NCI-H446 (cell line): ENCODE results near the gene EIF4G1.
"Not testable (repeated sequence)": the region's sequence is repeated elsewhere in the genome, so short reads cannot be mapped to it uniquely, and the experiment has no call there.

Source experiments
- DNase-seq, 2 experiments: peaks; one replicate each; lab custom pipeline; 2025; lab: John Stamatoyannopoulos, UW

The EIF4G1 gene, protein sequence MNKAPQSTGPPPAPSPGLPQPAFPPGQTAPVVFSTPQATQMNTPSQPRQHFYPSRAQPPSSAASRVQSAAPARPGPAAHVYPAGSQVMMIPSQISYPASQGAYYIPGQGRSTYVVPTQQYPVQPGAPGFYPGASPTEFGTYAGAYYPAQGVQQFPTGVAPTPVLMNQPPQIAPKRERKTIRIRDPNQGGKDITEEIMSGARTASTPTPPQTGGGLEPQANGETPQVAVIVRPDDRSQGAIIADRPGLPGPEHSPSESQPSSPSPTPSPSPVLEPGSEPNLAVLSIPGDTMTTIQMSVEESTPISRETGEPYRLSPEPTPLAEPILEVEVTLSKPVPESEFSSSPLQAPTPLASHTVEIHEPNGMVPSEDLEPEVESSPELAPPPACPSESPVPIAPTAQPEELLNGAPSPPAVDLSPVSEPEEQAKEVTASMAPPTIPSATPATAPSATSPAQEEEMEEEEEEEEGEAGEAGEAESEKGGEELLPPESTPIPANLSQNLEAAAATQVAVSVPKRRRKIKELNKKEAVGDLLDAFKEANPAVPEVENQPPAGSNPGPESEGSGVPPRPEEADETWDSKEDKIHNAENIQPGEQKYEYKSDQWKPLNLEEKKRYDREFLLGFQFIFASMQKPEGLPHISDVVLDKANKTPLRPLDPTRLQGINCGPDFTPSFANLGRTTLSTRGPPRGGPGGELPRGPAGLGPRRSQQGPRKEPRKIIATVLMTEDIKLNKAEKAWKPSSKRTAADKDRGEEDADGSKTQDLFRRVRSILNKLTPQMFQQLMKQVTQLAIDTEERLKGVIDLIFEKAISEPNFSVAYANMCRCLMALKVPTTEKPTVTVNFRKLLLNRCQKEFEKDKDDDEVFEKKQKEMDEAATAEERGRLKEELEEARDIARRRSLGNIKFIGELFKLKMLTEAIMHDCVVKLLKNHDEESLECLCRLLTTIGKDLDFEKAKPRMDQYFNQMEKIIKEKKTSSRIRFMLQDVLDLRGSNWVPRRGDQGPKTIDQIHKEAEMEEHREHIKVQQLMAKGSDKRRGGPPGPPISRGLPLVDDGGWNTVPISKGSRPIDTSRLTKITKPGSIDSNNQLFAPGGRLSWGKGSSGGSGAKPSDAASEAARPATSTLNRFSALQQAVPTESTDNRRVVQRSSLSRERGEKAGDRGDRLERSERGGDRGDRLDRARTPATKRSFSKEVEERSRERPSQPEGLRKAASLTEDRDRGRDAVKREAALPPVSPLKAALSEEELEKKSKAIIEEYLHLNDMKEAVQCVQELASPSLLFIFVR (N-terminal part only)

DNA sequence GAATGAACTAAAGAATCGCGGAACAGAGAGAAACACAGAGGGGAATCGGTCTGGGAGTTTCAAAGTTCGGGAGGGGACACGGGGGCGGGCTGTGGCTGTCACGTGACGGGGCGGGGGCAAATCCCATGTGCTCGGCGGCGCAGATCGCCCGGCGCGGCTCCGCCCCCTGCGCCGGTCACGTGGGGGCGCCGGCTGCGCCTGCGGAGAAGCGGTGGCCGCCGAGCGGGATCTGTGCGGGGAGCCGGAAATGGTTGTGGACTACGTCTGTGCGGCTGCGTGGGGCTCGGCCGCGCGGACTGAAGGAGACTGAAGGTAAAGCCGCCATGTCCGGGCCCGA is at the start of gene EIF4G1:
TSS of gene EIF4G1 (plus strand) at position 244 of the 337 bp plus-strand sequence. CDS start 1,191 bp downstream, outside the sequence.
- peak; percentile 88 to 97 for DNase-seq

- not testable (repeated sequence) for DNase-seq
These were observed 47.2 kb upstream of the EIF4G1 start for GRCh38 chr3:184267249-184267648.

DNA sequence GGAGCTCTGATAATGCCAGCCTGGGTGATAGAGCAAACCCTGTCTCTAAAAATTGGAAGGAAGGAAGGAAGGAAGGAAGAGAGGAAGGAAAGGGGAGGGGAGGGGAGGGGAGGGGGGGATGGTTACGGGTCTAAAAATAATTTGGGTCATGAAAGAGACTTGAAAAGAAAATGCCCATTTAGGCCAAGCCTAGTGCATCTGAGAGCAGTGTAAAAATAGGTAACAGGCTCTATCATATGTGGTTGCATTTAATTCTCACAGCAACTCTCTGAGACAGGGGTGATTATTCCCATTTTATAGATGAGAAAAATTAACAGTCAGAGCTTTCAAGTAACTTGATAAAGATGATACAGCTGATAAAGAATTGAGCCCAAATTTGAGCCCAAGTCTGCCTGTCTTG is 42.1 kb upstream of the EIF4G1 start:
- no peak for DNase-seq

GRCh38 chr3:184275381-184275701 is 39.1 kb upstream of the EIF4G1 start:
- no peak for DNase-seq

- no peak for DNase-seq
These were observed 38.2 kb upstream of the EIF4G1 start, which contains the start of gene ECE2 for GRCh38 chr3:184275961-184276910. Gene ECE2, plus strand, starts transcription at chr3:184276022. Its CDS starts 132 bp downstream, at chr3:184276154.

GRCh38 chr3:184277366-184277765 is 37.0 kb upstream of the EIF4G1 start:
- DNase-seq = no peak

GRCh38 chr3:184282941-184283340 is 31.5 kb upstream of the EIF4G1 start:
- no peak for DNase-seq

- no peak for DNase-seq
These were observed 30.7 kb upstream of the EIF4G1 start for GRCh38 chr3:184283681-184284080.

GRCh38 chr3:184284696-184285095 is 29.7 kb upstream of the EIF4G1 start:
- DNase-seq = peak in 1 of 2 experiments; percentile 77

DNA sequence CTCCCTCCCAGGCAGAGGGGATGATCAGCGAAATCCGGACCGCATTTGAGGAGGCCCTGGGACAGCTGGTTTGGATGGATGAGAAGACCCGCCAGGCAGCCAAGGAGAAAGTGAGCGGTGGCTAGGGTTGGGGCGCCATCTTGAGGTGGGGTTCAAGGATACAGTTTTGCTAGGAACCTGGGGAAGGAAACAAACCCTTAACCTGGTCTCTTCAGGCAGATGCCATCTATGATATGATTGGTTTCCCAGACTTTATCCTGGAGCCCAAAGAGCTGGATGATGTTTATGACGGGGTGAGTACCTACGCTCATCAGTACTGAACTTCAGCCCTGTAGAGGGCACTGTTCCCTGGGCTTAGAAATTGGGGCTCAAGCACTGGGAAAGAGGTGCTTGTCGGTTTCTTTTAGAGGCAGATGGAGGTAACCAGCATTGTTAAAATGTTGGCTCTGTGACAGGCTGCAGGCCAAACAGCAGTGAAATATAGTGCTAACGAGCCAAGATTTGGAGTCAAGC is 24.9 kb upstream of the EIF4G1 start:
- peak; percentile 30 to 76 for DNase-seq

DNA sequence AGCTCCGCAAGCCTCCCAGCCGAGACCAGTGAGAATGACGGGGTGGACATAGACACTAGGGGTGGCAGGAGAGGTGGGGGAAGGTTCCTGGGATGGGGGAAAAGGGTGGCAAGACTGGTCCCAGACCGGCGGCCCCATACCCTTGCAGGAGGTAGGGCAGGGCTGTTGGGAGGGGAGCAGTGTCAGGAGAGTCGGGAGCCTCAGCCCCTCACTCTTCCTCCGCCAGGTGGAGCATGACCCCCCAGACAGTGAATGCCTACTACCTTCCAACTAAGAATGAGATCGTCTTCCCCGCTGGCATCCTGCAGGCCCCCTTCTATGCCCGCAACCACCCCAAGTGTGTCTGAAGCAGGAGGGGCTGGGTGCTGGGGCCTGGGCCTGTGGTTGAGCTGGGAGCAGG is 24.1 kb upstream of the EIF4G1 start:
- DNase-seq = no peak

GRCh38 chr3:184291044-184291737 is 23.2 kb upstream of the EIF4G1 start:
- DNase-seq = no peak

GRCh38 chr3:184291738-184292445 is 22.5 kb upstream of the EIF4G1 start:
- no peak for DNase-seq

- no peak for DNase-seq
These were observed 18.6 kb upstream of the EIF4G1 start for GRCh38 chr3:184295771-184296170.

- no peak for DNase-seq
These were observed 17.8 kb upstream of the EIF4G1 start for GRCh38 chr3:184296616-184297015.

GRCh38 chr3:184298759-184299487 is 15.5 kb upstream of the EIF4G1 start, which contains the start of gene PSMD2:
Gene PSMD2, plus strand, starts transcription at chr3:184299241. Its CDS starts 26 bp downstream, at chr3:184299267.
- peak; percentile 94 to 99 for DNase-seq

DNA sequence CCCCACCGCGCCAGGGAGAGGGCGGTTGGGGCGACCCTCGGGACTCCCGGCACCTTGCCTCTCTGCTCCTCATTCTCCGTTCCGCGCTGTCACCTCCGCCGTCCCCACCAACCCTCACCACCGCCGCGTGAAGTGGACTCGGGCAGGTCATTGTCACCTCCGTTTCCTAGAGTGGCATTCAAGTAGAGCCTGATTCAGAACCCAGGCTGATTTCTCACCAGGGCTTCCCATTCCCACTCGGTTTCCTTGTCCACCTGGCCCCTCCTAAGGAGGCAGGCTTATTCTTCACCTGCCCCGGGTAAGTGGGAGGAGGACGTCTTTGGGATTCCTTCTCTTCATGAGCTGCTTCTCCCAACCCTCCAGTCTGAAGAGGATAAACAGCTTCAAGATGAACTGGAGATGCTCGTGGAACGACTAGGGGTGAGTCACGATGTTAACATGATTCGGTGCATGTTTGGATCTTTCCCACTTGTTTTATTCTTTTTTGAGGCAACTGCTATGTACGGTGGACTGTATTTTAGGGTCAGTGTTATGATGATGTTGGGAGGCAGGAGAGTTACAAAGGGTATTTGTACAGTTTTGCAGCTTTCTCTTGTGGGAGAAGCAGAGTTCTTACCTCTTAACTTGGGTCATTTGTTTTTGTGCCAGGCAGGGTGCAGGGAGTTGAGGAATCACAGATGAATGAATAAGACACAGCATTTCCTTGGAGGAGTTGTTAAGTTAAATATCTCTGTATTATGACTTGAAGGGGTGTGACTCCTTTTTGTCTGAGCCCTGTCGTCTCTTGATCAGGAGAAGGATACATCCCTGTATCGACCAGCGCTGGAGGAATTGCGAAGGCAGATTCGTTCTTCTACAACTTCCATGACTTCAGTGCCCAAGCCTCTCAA is 14.7 kb upstream of the EIF4G1 start:
- DNase-seq = no peak

DNA sequence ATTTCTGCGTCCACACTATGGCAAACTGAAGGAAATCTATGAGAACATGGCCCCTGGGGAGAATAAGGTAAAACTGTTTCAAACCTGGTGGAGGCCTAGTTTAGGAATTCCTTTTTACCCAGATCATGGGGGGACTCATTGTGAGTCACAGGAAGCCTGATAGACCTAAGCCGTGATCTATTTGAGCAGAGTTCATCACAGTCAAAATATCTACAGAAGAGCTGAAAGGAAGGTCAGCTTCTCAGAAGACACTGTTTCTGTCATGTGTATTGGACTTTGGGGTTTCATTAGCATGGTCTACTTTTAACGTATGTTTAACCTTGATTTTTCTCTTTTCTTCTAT is 14.1 kb upstream of the EIF4G1 start:
- no peak for DNase-seq
